ENCODE results near the gene STARD5.

The STARD5 gene

GRCh38 chr15:81309647-81310450, 14.1 kb downstream of the STARD5 start:
- no peak overlapping the region for H3K9ac ChIP-seq (ENCODE audit: low read length)

GRCh38 chr15:81308260-81308659, 15.7 kb downstream of the STARD5 start:
- Histone ChIP-seq H3K9ac (ENCODE audit: low read length) (no peak overlapping the region), H3K27me3 (ENCODE audit: control insufficient read depth, insufficient read depth, low read length) (no peaks in the 10 kb centered on the region), H3K4me3 (ENCODE audit: low read length) (no peak overlapping the region), H3K27ac (ENCODE audit: low read length) (no peak overlapping the region), H3K36me3 (ENCODE audit: control insufficient read depth, low read depth, low read length) (peaks cover 3% of the 10 kb centered on the region), H3K4me1 (ENCODE audit: control insufficient read depth, low read depth, low read length) (peaks cover 15% of the 10 kb centered on the region), H3K9me3 (ENCODE audit: control insufficient read depth, low read depth, low read length) (no peaks in the 10 kb centered on the region)

More at GRCh38 chr15:81309647-81310450, 14.1 kb downstream of the STARD5 start:
- no peaks in the 10 kb centered on the region for H3K4me1 ChIP-seq (ENCODE audit: control insufficient read depth, low read depth, low read length)
- no peaks in the 10 kb centered on the region for H3K9me3 ChIP-seq (ENCODE audit: control insufficient read depth, low read depth, low read length)
- H3K4me3 ChIP-seq (ENCODE audit: low read length): no peak overlapping the region
- peaks cover 3% of the 10 kb centered on the region for H3K36me3 ChIP-seq (ENCODE audit: control insufficient read depth, low read depth, low read length)
- no peak overlapping the region for H3K27ac ChIP-seq (ENCODE audit: low read length)
- no peaks in the 10 kb centered on the region for H3K27me3 ChIP-seq (ENCODE audit: control insufficient read depth, insufficient read depth, low read length)

GRCh38 chr15:81304226-81304625, 19.7 kb downstream of the STARD5 start:
- H3K27me3 ChIP-seq (ENCODE audit: control insufficient read depth, insufficient read depth, low read length): no peaks in the 10 kb centered on the region
- no peaks in the 10 kb centered on the region for H3K36me3 ChIP-seq (ENCODE audit: control insufficient read depth, low read depth, low read length)
- peaks cover 23% of the 10 kb centered on the region for H3K4me1 ChIP-seq (ENCODE audit: control insufficient read depth, low read depth, low read length)
- no peak overlapping the region for H3K4me3 ChIP-seq (ENCODE audit: low read length)
- H3K9me3 ChIP-seq (ENCODE audit: control insufficient read depth, low read depth, low read length): no peaks in the 10 kb centered on the region
- H3K9ac ChIP-seq (ENCODE audit: low read length): no peak overlapping the region
- H3K27ac ChIP-seq (ENCODE audit: low read length): no peak overlapping the region

- Histone ChIP-seq H3K4me3 (ENCODE audit: low read length) (no peak overlapping the region), H3K4me1 (ENCODE audit: control insufficient read depth, low read depth, low read length) (peaks cover 23% of the 10 kb centered on the region), H3K27me3 (ENCODE audit: control insufficient read depth, insufficient read depth, low read length) (no peaks in the 10 kb centered on the region), H3K9me3 (ENCODE audit: control insufficient read depth, low read depth, low read length) (no peaks in the 10 kb centered on the region), H3K9ac (ENCODE audit: low read length) (no peak overlapping the region), H3K27ac (ENCODE audit: low read length) (no peak overlapping the region), H3K36me3 (ENCODE audit: control insufficient read depth, low read depth, low read length) (no peaks in the 10 kb centered on the region)
These were observed 20.4 kb downstream of the STARD5 start for GRCh38 chr15:81303244-81304225.

GRCh38 chr15:81302701-81303109, 21.2 kb downstream of the STARD5 start:
- peaks cover 23% of the 10 kb centered on the region for H3K4me1 ChIP-seq (ENCODE audit: control insufficient read depth, low read depth, low read length)
- no peaks in the 10 kb centered on the region for H3K27me3 ChIP-seq (ENCODE audit: control insufficient read depth, insufficient read depth, low read length)
- H3K4me3 ChIP-seq (ENCODE audit: low read length): no peak overlapping the region
- H3K27ac ChIP-seq (ENCODE audit: low read length): no peak overlapping the region
- no peaks in the 10 kb centered on the region for H3K36me3 ChIP-seq (ENCODE audit: control insufficient read depth, low read depth, low read length)
- H3K9me3 ChIP-seq (ENCODE audit: control insufficient read depth, low read depth, low read length): no peaks in the 10 kb centered on the region
- H3K9ac ChIP-seq (ENCODE audit: low read length): no peak overlapping the region

GRCh38 chr15:81301815-81302399, 22.0 kb downstream of the STARD5 start:
- no peaks in the 10 kb centered on the region for H3K9me3 ChIP-seq (ENCODE audit: control insufficient read depth, low read depth, low read length)
- peaks cover 23% of the 10 kb centered on the region for H3K4me1 ChIP-seq (ENCODE audit: control insufficient read depth, low read depth, low read length)
- no peaks in the 10 kb centered on the region for H3K27me3 ChIP-seq (ENCODE audit: control insufficient read depth, insufficient read depth, low read length)
- no peaks in the 10 kb centered on the region for H3K36me3 ChIP-seq (ENCODE audit: control insufficient read depth, low read depth, low read length)
- no peak overlapping the region for H3K9ac ChIP-seq (ENCODE audit: low read length)
- H3K4me3 ChIP-seq (ENCODE audit: low read length): no peak overlapping the region
- no peak overlapping the region for H3K27ac ChIP-seq (ENCODE audit: low read length)

GRCh38 chr15:81301385-81301784, 22.6 kb downstream of the STARD5 start:
- Histone ChIP-seq H3K4me1 (ENCODE audit: control insufficient read depth, low read depth, low read length) (peaks cover 23% of the 10 kb centered on the region), H3K27ac (ENCODE audit: low read length) (no peak overlapping the region), H3K4me3 (ENCODE audit: low read length) (no peak overlapping the region)

GRCh38 chr15:81299630-81300273, 24.2 kb downstream of the STARD5 start:
- Histone ChIP-seq H3K27me3 (ENCODE audit: control insufficient read depth, insufficient read depth, low read length) (no peaks in the 10 kb centered on the region), H3K27ac (ENCODE audit: low read length) (no peak overlapping the region), H3K4me3 (ENCODE audit: low read length) (no peak overlapping the region), H3K9ac (ENCODE audit: low read length) (no peak overlapping the region), H3K4me1 (ENCODE audit: control insufficient read depth, low read depth, low read length) (peaks cover 23% of the 10 kb centered on the region), H3K9me3 (ENCODE audit: control insufficient read depth, low read depth, low read length) (no peaks in the 10 kb centered on the region), H3K36me3 (ENCODE audit: control insufficient read depth, low read depth, low read length) (no peaks in the 10 kb centered on the region)

More at GRCh38 chr15:81301385-81301784, 22.6 kb downstream of the STARD5 start:
- Histone ChIP-seq H3K9ac (ENCODE audit: low read length) (no peak overlapping the region), H3K27me3 (ENCODE audit: control insufficient read depth, insufficient read depth, low read length) (no peaks in the 10 kb centered on the region), H3K36me3 (ENCODE audit: control insufficient read depth, low read depth, low read length) (no peaks in the 10 kb centered on the region), H3K9me3 (ENCODE audit: control insufficient read depth, low read depth, low read length) (no peaks in the 10 kb centered on the region)

GRCh38 chr15:81299156-81299555, 24.8 kb downstream of the STARD5 start:
- H3K9ac ChIP-seq (ENCODE audit: low read length): no peak overlapping the region
- H3K9me3 ChIP-seq (ENCODE audit: control insufficient read depth, low read depth, low read length): no peaks in the 10 kb centered on the region
- H3K4me3 ChIP-seq (ENCODE audit: low read length): no peak overlapping the region
- H3K4me1 ChIP-seq (ENCODE audit: control insufficient read depth, low read depth, low read length): peaks cover 21% of the 10 kb centered on the region
- H3K27me3 ChIP-seq (ENCODE audit: control insufficient read depth, insufficient read depth, low read length): no peaks in the 10 kb centered on the region
- H3K27ac ChIP-seq (ENCODE audit: low read length): no peak overlapping the region
- H3K36me3 ChIP-seq (ENCODE audit: control insufficient read depth, low read depth, low read length): no peaks in the 10 kb centered on the region

- Histone ChIP-seq H3K36me3 (ENCODE audit: control insufficient read depth, low read depth, low read length) (no peaks in the 10 kb centered on the region), H3K9me3 (ENCODE audit: control insufficient read depth, low read depth, low read length) (no peaks in the 10 kb centered on the region), H3K27me3 (ENCODE audit: control insufficient read depth, insufficient read depth, low read length) (no peaks in the 10 kb centered on the region), H3K4me1 (ENCODE audit: control insufficient read depth, low read depth, low read length) (peaks cover 21% of the 10 kb centered on the region), H3K4me3 (ENCODE audit: low read length) (no peak overlapping the region), H3K27ac (ENCODE audit: low read length) (no peak overlapping the region), H3K9ac (ENCODE audit: low read length) (no peak overlapping the region)
These were observed 25.3 kb downstream of the STARD5 start for GRCh38 chr15:81298611-81299010.

All from iPS-18a (cell line).